Left renal pelvis (tissue), 4 donors: ENCODE data around the gene RASSF4. TPM values are rescaled to one million over a fixed set of nuclear protein-coding genes. Genes with fewer than 3 reads are reported as not detected.

Experiments
- DNase-seq, 4 donors: peaks; one replicate each; pipeline ENCODE4 v3.0.0-alpha.2; 2013; ENCODE audit warnings: low read depth in 4 of 4, low spot score in 3 of 4
- polyA plus RNA-seq, 4 donors: library from polyadenylated mRNA; unstranded; fragments of 120-200 nt; gene quantifications; one replicate each; pipeline ENCODE4 v1.2.1, GENCODE V29; 2013; ENCODE audit not compliant: insufficient read length in 4 of 4

Gene RASSF4
- polyA plus RNA-seq, 4 donors = 12.7 to 39.2 (median 24.1) TPM

GRCh38 chr10:44946205-44946604 is 13.4 kb upstream of the RASSF4 start:
- no peak for DNase-seq

GRCh38 chr10:44947371-44948152 is 12.0 kb upstream of the RASSF4 start:
- DNase-seq = no peak

GRCh38 chr10:44948642-44949041 is 11.0 kb upstream of the RASSF4 start:
- no peak for DNase-seq

GRCh38 chr10:44949127-44949802 is 10.3 kb upstream of the RASSF4 start:
- DNase-seq = no peak

DNA sequence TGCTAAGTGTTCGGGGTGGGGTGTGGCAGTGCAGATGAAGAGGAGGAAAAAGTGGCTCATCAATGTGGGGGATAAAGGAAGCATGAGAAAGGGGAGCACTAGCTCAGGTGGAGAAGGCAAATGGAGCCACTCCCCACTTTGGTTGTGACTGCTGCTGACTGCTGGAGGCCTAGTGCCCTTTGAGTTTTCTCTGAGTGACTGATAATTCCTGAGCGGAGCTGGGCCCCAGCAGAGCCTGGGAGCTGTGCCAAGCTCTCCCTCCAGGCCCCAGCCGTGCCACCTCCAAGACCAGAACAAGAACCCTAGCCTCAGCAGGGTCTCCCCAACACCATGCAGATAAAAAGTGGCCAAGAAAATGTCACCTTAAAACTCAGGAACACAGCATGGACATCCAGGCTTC is 9.7 kb upstream of the RASSF4 start:
- no peak for DNase-seq

- DNase-seq = no peak
Observed at GRCh38 chr10:44950326-44951225, 9.0 kb upstream of the RASSF4 start.

DNA sequence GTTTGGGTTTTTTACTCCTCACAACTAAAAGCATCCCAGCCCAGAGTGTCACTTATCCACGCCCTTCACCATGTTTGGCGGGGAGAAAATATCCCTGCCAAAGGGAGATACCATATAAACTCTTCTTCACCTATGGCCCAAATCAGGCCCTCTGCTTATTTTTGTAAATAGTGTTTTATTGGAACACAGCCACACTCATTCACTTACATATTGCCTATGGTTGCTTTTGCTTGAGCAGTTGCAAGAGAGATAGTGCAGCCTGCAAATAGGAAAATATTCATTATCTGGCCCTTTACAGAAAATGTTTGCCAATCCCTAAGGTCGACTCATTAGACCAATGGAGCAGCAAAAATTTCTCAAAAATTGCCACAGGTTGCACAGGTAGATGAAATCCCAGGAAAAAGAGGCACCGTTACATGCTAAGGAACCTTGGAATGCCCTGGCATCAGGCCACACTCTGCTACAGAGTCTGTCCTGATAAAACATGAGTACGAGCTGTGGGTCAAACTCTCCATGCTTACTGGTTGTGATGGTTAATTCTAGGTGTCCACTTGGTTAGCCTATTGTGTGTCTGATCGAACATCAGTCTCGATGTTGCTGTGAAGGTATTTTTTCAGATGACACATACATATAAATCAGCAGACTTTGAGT is 7.9 kb upstream of the RASSF4 start:
- DNase-seq = no peak

DNA sequence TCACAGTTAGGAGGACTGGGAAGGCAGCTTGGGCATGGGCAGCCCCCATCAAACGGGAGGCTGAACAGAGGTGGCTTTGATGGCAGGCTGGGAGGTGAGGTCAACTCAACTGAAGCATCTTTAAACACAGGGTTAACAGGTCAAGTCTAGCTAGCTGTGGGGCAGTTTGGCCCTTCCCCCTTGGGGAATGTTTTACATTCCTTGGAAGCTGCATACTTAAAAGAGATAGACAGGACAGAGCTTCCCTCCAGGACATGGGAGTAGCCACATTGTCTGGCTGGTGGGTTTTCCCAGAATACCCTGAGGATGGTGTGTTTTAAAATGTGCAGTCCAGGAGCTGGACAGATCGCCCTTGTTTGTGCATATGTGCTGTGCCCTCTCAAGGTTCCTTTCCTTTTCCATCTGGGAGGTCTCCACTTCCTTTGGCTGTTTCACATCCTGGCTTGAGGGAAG is 6.8 kb upstream of the RASSF4 start:
- no peak for DNase-seq

GRCh38 chr10:44954042-44954441 is 5.6 kb upstream of the RASSF4 start:
- DNase-seq = no peak

- no peak for DNase-seq
Observed at GRCh38 chr10:44954962-44955361, 4.6 kb upstream of the RASSF4 start.

DNA sequence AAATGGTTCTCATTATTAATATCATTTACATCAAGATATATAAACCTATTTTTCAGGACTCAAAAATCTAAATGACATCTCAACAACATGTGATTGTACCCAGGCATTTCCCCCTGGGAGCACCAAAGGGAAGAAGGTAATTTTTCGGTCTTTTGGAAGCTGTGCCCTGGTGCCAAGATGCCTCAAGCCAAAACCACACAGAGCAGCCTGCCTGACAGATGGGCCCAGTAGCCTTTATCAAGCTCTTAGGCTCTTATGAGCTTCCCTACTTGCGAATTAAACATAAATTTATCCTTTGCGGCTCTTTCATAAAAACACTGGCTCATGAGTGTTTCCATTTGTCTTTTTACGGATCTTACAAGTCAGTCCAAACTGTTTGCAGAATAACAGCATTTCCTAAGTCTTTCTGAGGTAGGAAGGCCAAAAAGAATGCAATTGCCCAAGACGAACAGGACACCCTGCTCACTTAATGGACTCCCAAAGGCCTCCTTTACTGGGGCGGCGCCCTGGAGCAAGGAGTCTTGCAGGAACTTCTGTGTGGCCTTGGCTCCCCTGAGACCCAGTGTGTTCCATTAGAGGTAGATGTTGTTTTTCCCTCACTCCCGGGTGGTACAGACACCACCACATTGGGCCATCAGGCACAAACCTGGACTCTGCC is 4.1 kb upstream of the RASSF4 start:
- no peak for DNase-seq

DNA sequence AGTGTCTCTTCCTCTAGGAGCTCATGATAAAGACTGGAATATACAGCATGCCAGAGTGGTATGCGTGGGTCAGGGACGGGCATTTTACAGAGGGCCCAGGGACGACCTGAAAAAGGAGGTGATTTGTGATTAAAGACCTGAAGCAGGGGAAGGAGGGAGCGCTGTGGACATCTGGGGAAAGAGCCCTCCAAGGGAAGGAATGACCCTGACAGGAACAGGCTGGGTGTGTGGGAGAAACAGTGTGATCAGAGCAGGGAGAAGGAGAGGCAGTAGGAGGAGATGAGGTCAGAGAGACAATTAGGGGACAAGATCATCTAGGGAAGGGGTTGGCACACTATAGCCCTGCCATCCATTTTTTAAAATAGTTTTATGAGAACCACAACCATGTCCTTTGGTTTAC is 3.4 kb upstream of the RASSF4 start:
- DNase-seq = no peak

GRCh38 chr10:44956717-44957706 is 2.6 kb upstream of the RASSF4 start:
- no peak for DNase-seq

- DNase-seq = no peak
Observed at GRCh38 chr10:44958196-44958897, 1.3 kb upstream of the RASSF4 start.

DNA sequence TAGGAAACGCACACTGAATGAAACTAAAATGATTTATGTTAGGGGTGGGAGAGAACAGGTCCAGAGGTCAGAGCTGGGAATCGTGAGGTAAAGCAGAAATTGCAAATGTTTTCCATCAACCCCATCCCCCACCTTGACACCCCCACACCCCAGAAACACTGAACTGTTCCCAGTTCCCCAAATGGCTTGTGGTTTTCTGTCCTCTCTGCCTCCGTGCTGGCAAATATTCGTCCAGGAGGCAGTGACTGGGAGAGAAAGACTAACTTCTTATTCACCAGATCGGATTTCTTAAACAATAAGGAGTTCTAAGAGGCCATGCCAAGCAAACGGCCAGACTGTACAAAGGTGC is 730 bp upstream of the RASSF4 start:
- no peak for DNase-seq

DNA sequence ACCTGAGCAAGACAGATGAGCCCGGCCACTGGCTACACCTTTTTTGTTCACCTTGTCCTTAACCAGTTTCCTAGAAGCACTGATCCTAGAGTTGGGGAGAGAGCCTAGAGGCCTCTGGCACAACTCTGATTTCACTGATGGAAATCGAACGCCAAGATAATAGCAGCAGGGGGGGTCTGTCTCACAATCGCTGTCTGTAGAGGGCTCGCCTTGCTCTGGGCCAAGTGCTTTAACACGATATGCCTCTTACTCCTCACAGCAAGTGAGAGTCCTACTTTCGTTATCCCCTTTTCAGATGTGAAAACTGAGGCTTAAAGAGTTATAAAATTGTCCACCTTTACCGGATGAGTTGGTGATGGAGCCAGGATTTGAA is 472 bp downstream of the RASSF4 start:
- DNase-seq = no peak

- no peak for DNase-seq
Observed at GRCh38 chr10:44960482-44961229, 1.1 kb downstream of the RASSF4 start.

GRCh38 chr10:44961230-44961571 is 1.6 kb downstream of the RASSF4 start:
- DNase-seq = no peak
